ENCODE measurements around the gene ZNF835.

Gene ZNF835

DNA sequence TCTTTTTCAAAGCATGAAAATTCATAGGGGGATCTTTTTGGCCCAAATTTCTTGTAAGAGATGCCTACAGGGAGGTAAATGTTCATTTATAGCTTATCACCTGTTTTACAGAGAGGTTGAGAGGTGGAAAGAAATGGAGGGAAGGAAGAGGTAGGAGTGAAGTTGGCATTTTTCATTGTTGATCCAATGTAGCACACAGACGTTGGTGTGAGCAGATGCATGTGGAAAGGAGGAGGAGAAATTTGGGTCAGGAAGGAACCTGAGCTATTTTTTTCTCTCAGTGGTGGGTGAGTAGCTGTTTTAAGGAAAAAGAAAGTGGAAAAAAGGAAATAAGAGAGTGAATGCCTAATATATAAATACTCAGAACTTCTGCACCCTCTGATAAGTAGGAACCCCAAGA is 38.5 kb downstream of the ZNF835 start:
- no peak overlapping the region for H2AFZ ChIP-seq (ENCODE audit: low read depth)
- no peaks in the 10 kb centered on the region for H3K79me2 ChIP-seq (ENCODE audit: insufficient read depth, low read depth)
- H3K27me3 ChIP-seq (ENCODE audit: insufficient read depth, low read depth) = no peaks in the 10 kb centered on the region
- H3K27ac ChIP-seq = no peak overlapping the region
- H4K20me1 ChIP-seq (ENCODE audit: insufficient read depth) = no peaks in the 10 kb centered on the region
- no peaks in the 10 kb centered on the region for H3K36me3 ChIP-seq (ENCODE audit: insufficient read depth)
- H3K4me1 ChIP-seq (ENCODE audit: low read depth, poor library complexity, severe bottlenecking) = no peaks in the 10 kb centered on the region
- no peak overlapping the region for H3K4me3 ChIP-seq (IDR thresholded peaks at IDR 0.05; ENCODE audit: insufficient read depth, low read depth, low read length)
- no peak overlapping the region for H3K4me2 ChIP-seq
- TF ChIP-seq, protein P1, sequence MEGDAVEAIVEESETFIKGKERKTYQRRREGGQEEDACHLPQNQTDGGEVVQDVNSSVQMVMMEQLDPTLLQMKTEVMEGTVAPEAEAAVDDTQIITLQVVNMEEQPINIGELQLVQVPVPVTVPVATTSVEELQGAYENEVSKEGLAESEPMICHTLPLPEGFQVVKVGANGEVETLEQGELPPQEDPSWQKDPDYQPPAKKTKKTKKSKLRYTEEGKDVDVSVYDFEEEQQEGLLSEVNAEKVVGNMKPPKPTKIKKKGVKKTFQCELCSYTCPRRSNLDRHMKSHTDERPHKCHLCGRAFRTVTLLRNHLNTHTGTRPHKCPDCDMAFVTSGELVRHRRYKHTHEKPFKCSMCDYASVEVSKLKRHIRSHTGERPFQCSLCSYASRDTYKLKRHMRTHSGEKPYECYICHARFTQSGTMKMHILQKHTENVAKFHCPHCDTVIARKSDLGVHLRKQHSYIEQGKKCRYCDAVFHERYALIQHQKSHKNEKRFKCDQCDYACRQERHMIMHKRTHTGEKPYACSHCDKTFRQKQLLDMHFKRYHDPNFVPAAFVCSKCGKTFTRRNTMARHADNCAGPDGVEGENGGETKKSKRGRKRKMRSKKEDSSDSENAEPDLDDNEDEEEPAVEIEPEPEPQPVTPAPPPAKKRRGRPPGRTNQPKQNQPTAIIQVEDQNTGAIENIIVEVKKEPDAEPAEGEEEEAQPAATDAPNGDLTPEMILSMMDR (conservative IDR thresholded peaks at IDR 0.05; ENCODE audit: low read depth, low read length) = no peak
- no peak overlapping the region for H3K9ac ChIP-seq

DNA sequence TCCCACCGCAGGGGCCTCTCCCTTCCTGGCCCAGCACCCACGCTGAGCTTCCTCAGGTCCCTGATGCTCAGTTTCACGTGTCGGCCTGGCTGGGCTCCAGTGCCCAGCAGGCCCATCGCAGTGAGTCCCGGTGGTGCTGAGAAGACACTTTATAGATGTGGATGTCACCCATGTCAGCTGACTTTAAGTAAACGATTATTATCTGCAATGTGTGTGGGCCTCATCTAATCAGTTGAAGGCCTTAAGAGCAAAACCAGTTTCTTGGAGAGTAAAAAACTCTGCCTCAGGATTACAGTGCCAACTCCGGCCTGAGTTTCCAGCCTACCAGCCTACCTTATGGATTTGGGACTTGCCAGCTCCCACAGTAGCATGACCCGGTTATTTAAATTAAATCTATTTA is 45.8 kb downstream of the ZNF835 start:
- no peaks in the 10 kb centered on the region for H3K4me1 ChIP-seq (ENCODE audit: low read depth, poor library complexity, severe bottlenecking)
- H3K36me3 ChIP-seq (ENCODE audit: insufficient read depth) = no peaks in the 10 kb centered on the region; the same call in 1 of the 2 replicates
- no peak overlapping the region for H3K4me2 ChIP-seq
- no peak overlapping the region for H2AFZ ChIP-seq (ENCODE audit: low read depth)
- TF ChIP-seq, protein P1 (conservative IDR thresholded peaks at IDR 0.05; ENCODE audit: low read depth, low read length) = no peak
- no peaks in the 10 kb centered on the region for H4K20me1 ChIP-seq (ENCODE audit: insufficient read depth)
- no peaks in the 10 kb centered on the region for H3K79me2 ChIP-seq (ENCODE audit: insufficient read depth, low read depth)
- no peak overlapping the region for H3K4me3 ChIP-seq (IDR thresholded peaks at IDR 0.05; ENCODE audit: insufficient read depth, low read depth, low read length)
- H3K27ac ChIP-seq = no peak overlapping the region
- H3K27me3 ChIP-seq (ENCODE audit: insufficient read depth, low read depth) = no peaks in the 10 kb centered on the region
- no peak overlapping the region for H3K9ac ChIP-seq

DNA sequence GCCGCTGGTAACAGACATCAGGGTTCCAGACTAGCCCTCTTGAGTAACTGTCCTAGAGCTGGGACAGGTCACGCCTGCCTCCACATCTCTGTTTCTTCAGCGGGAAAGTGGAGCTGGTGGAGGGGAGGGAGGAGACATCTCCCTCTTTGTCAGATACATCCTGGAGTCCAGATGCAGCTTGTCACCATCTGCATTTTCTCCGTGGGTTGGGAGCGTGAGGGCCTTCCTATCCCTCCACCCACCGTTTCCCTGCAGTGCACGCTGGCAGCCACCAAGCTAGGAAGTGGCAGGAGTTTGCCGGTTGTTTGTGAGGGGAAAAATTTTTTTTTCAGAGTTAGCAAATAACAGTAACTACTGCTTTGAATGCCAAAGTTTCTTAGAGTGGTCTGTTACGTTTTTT is 48.6 kb downstream of the ZNF835 start:
- no peak overlapping the region for H3K27ac ChIP-seq
- H3K4me1 ChIP-seq (ENCODE audit: low read depth, poor library complexity, severe bottlenecking) = no peaks in the 10 kb centered on the region
- H2AFZ ChIP-seq (ENCODE audit: low read depth) = no peak overlapping the region
- H3K9ac ChIP-seq = no peak overlapping the region
- no peaks in the 10 kb centered on the region; the same call in 1 of the 2 replicates for H3K36me3 ChIP-seq (ENCODE audit: insufficient read depth)
- no peaks in the 10 kb centered on the region for H4K20me1 ChIP-seq (ENCODE audit: insufficient read depth)
- H3K27me3 ChIP-seq (ENCODE audit: insufficient read depth, low read depth) = no peaks in the 10 kb centered on the region
- no peak overlapping the region for H3K4me2 ChIP-seq
- TF ChIP-seq, protein P1 (conservative IDR thresholded peaks at IDR 0.05; ENCODE audit: low read depth, low read length) = no peak
- H3K4me3 ChIP-seq (IDR thresholded peaks at IDR 0.05; ENCODE audit: insufficient read depth, low read depth, low read length) = no peak overlapping the region
- no peaks in the 10 kb centered on the region for H3K79me2 ChIP-seq (ENCODE audit: insufficient read depth, low read depth)

DNA sequence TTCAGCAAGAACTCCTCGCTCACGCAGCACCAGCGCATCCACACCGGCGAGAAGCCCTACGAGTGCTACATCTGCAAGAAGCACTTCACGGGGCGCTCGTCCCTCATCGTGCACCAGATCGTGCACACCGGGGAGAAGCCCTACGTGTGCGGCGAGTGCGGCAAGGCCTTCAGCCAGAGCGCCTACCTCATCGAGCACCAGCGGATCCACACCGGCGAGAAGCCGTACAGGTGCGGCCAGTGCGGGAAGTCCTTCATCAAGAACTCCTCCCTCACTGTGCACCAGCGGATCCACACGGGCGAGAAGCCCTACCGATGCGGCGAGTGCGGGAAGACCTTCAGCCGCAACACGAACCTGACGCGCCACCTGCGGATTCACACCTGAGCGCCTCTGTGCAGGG is 49.2 kb downstream of the ZNF835 start:
- Histone ChIP-seq H3K27me3 (ENCODE audit: insufficient read depth, low read depth) (no peaks in the 10 kb centered on the region), H3K4me3 (IDR thresholded peaks at IDR 0.05; ENCODE audit: insufficient read depth, low read depth, low read length) (no peak overlapping the region), H4K20me1 (ENCODE audit: insufficient read depth) (no peaks in the 10 kb centered on the region), H3K79me2 (ENCODE audit: insufficient read depth, low read depth) (no peaks in the 10 kb centered on the region), H2AFZ (ENCODE audit: low read depth) (no peak overlapping the region), H3K9ac (no peak overlapping the region), H3K4me1 (ENCODE audit: low read depth, poor library complexity, severe bottlenecking) (no peaks in the 10 kb centered on the region), H3K4me2 (no peak overlapping the region), H3K27ac (no peak overlapping the region), H3K36me3 (ENCODE audit: insufficient read depth) (no peaks in the 10 kb centered on the region; the same call in 1 of the 2 replicates)
- TF ChIP-seq, protein P1 (conservative IDR thresholded peaks at IDR 0.05; ENCODE audit: low read depth, low read length) = no peak

All from KMS-11 (cell line).